Iris pigment epithelial cell (primary cell): Measurements from ENCODE around the gene TACC2.

ENCODE experiments used
- DNase-seq: peaks from one replicate; pipeline ENCODE4 v3.0.0-alpha.2; 2011; ENCODE audit warnings: low read depth

Gene TACC2

GRCh38 chr10:122165484-122166276 lies 176.7 kb downstream of the TACC2 start:
- no peak for DNase-seq

- no peak for DNase-seq
These were observed 179.1 kb downstream of the TACC2 start for GRCh38 chr10:122168101-122168500.

DNA sequence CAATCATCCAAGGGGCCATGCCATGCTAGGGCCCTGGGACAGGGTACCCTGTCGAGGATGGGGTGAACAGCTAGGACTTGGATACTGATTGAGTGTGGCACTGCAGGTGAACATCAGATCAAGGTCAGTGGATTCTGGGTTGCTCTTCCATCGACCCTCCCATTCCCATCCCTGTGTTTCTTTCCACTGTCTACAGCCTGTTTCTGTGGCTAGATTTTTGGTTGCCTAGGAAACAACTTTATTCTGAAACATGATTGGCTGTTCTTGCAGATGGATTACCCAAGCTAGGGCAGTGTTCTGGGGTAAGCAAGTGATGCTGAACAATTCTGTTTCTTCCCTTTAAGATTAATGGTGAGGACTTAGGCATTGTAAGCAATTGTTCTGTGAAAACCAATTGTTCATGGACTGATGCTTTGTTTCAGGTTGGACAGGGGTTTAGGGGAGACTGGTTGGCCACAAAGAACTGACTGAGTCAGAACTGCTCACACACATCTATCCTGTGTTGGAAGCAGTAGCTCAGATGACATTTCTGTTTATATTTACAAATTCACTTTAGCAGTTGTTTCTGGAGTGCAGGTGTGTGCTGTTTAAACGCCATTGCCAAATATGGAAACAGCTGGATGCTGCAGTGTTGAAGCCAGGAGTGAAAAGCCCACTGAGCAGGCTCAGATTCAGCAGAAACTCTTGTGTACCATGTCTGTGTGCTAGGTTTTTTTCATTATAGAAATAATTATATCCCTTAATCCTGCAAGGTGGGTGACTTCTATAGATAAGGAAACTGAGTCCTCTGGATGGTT lies 179.8 kb downstream of the TACC2 start:
- DNase-seq, result peak; percentile 23

DNA sequence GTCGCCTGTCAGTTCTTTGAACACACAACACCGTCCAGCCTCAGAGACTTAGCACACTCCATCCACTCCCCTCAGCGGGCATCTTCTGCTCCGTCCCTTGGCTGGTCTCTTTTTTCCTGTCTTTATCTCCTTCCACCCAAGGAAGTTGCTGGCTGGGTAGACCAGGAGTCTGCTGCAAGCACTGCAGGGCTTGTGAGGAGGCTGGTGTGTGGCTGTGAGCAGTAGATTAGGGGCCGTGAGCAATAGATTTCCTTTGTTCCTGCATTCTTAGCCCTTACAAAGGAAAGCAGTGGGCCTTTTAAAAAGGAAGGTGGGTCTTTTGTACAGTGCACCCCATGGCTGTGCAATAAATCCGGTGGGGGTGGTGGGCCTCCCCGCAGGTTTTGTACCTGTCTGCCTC lies 181.8 kb downstream of the TACC2 start:
- no peak for DNase-seq

GRCh38 chr10:122171302-122172075 lies 182.5 kb downstream of the TACC2 start:
- DNase-seq, result no peak

DNA sequence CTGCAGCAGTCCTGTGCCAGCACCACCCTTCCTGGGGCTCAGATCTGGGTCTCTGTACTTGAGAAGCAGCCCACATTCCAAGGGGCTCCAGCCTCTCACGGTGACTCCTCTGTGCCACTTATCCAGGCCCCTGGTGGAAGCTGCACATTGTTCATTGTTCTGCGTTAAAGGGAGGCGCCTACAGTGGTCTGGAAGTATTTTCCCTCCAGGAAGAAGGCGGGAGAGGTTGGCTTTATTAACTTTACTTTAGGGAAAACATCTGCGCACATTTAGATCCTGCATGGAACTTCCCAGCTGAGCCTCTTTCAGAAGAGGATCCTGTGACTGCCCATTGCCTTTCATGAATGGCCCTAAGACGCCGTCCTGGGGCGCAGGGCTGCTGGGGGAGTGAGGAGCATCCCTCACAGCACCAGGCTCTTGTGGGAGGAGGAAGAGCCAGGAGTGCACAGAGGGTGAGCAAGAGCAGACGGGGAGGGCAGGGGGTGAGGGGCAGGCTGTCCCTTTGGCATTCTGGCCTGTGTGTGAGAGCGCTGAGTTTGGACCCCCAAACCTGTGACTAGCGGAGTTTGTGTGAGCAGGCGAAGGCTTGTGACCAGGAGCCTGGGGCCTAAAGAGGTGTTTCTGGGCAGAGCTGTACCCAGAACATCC lies 183.5 kb downstream of the TACC2 start:
- no peak for DNase-seq

DNA sequence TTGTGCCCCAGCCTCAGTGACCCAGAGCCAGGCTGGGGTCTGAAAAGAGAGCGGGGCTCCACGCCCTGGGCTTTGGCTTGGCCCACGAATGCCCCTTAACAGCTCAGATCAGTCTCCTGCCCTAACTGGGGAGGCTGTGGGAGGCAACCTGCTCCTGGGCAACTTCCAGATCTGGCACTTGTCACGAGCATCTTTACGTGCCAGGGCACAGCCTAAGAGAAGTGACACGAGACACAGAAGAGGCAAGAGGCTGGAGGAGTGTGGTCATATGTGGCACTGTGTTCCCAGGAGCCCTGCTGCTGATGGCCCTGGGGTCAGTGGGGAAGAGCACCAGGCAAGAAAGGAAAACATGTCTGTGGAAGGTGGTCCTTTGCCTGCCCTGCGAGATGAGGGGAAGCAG lies 184.4 kb downstream of the TACC2 start:
- DNase-seq, result no peak

GRCh38 chr10:122173766-122174435 lies 184.9 kb downstream of the TACC2 start:
- no peak for DNase-seq

DNA sequence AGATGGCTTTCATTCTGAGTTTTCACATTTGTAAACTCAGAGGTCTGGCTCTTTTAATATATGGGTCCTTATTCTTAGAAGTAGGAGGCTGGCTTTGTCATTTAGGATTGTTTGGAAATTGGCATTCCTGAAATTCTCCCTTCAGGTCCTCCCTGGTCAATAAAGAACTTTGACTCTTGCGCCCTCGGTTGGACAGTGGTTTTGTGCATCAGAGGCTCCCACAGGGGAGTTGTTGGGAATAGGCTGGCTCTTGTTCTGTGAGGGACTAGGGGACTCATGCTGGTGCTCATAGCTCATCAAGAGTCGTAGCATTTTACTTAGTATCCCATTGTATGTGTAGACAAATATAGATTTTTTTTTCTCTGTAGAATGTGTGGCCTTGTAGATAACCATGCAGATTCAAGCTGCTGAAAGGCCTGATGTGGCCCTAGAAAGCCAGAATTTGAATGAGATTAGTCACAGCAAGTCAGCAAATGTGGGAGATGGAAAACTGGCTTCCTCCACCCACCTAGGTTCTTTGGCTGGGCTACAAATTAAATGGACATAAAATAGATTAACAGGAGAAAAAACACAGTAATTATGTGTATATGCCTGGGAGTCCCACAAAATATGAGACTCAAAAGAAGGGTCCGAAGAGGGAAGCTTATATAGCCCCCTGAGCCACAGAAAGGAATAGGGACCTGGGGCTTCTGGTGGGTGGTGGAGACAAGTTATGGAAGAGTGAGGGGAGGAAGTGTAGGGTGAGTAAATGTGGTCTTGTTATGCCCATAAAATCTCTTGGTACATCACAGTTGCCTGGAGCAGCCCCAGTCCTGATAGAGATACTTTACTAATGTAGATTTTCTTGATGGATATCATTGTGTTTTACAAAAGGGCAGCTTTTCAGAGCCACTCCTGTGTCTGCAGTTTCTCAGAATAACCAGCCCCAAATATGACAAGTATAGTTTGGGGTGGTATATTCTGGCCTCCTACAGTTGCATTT lies 187.6 kb downstream of the TACC2 start:
- peak; percentile 11 for DNase-seq

GRCh38 chr10:122178655-122179054 lies 189.7 kb downstream of the TACC2 start:
- no peak for DNase-seq

DNA sequence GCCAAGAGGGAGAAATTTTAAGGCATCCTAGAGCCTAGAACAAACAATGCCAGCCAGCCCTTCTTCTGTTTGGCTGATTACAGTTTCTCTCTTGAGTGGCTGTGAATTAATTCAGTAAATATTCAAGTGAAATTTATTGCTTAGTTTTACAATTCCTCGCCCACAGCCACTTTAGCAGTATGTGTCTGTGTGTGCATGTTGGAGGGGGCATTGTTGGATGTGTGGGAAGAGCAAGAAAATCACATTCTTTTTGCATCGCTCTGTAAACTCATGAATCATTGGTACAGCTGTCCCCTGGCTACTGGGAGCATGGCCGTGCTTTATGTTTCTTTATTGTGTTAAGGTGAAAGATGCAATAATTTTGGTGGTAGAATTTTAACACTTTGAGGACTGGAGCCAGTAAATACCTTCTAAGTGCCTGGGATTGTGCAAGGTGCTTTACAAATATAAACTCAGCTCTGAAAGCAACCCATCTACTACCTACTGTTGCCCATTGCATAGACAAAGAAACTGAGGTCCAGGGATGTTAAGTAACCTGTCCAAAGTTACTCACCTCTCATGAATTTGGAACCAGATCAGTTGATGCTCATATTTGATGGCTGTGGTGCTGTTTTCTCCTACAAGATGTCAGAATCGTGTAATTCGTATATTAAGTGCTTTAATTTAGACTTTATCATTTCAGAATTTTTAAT lies 192.2 kb downstream of the TACC2 start:
- DNase-seq, result peak; percentile 50

DNA sequence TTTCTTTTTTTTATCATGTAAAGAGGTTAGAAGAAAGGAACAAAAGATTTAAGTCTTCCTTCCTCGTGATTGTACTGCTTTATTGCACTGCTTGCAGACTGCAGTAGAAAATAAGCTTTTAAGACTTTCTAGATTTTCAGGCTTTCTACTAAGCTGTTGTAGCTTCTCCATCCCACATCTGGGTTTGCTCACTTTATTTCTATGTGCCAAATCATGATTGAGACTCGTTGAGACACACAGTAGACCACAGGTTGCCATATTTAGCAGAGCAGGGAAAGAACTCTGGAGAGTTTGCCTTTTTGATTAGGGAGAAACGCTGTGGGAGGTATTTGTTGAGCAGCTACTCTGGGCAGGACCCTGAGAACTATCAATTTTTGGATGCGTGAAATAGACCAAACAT lies 192.9 kb downstream of the TACC2 start:
- no peak for DNase-seq

DNA sequence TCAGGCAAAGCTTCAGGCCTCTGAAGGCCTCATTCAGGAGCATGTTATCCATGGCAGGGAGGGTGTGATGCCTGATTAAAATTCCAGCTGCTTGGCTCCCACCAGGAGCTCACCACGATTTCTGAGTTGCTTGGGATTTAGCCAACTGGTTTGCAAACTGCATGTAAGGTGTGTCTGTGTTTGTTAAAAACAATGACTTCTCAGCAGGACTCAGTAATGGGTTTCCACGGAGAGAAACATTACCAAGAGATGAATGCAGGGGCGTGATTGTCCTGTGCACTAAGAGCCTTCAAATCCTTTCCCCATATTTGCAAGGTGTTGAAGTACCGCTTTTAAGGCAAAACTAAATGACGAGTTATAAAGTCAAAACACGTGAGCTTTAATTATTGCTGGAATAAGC lies 193.3 kb downstream of the TACC2 start:
- no peak for DNase-seq

GRCh38 chr10:122184254-122184653 lies 195.3 kb downstream of the TACC2 start:
- no peak for DNase-seq

- DNase-seq, result no peak
These were observed 196.7 kb downstream of the TACC2 start for GRCh38 chr10:122185643-122186042.

DNA sequence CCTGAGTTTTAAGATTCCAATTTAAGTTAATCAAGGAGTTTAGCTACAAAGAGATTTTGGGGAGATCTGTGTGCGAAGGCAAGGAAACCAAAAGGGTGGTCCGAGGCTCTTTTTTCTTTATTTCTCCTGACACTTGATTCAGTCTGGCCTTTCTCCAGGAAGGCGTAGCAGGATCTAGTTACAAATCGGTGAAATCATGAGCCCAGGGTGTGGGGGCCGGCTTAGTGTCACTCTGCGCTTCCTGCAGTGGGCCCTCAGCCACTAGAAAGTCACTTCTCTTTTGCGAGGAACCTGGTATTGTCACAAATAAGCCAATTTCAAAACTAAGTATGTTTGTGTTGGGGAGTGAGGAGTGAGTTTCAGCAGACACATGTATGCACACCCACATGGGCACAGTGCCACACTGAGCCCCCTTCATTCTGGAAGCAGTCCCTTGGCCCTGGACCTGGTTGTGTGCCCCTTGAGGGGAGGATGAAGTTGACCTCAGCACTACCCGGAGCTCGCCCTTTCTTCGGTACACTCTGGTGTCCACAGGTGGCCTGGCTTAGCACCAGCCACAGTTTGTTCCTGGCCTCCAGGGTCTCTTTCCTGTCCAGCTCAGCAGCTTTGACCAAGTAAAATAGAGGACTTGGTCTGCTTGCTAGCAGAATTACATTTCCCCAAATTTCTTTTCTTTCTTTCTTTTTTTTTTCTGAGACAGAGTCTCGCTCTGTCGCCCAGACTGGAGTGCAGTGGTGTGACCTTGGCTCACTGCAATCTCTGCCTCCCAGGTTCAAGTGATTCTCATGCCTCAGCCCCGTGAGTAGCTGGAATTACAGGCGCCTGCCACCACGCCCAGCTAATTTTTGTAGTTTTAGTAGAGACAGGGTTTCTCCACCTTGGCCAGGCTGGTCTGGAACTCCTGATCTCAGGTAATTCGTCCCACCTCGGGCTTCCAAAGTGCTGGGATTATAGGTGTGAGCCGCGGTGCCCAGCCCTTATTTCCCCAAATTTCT lies 198.2 kb downstream of the TACC2 start:
- DNase-seq, result peak; percentile 34

DNA sequence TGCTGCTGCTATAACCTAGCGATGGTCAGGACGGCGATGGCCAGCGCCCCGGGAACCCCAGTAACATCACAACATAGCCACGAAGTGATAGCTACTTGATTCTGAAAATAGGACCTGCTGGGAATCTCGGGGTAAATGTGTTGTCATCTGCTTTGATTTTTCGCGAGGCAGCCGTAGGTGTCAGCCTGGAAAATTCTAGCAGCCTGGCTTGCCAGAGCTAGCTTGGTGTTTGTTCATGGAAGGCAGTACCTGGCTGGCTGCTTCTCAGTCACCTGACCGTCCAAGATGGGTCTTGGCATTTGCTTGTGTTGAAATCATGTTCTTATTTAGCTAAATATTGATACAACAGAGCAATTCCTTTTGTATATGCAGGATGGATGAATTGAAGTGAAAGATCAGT lies 199.7 kb downstream of the TACC2 start:
- DNase-seq, result no peak

- no peak for DNase-seq
These were observed 200.2 kb downstream of the TACC2 start for GRCh38 chr10:122189185-122189584.
